Trophoblast cell (in vitro differentiated cells and primary cell): ENCODE data around the gene TNFRSF14.

Source experiments
- DNase-seq, 2 donors: peaks; one replicate each; pipeline ENCODE4 v3.0.0-alpha.2; 2016
- H2AFZ ChIP-seq: 2 replicates; pipeline ENCODE4 v1.6.1; 2013; ENCODE audit warnings: low read length, moderate library complexity, mild to moderate bottlenecking; ENCODE audit not compliant: insufficient read depth, poor library complexity
- H2AK5ac ChIP-seq: 2 replicates; pipeline ENCODE4 v1.6.1; 2013; ENCODE audit warnings: mild to moderate bottlenecking, low read length
- H2BK120ac ChIP-seq: 2 replicates; pipeline ENCODE4 v1.6.1; 2013; ENCODE audit warnings: low read length, mild to moderate bottlenecking, moderate library complexity; ENCODE audit not compliant: insufficient read depth, poor library complexity
- H2BK12ac ChIP-seq: 2 replicates; pipeline ENCODE4 v1.6.1; 2013; ENCODE audit warnings: mild to moderate bottlenecking, low read length, moderate library complexity
- H2BK5ac ChIP-seq: 2 replicates; pipeline ENCODE4 v1.6.1; 2013; ENCODE audit warnings: low read length, low read depth, moderate library complexity, mild to moderate bottlenecking; ENCODE audit not compliant: poor library complexity
- H3K14ac ChIP-seq: 2 replicates; pipeline ENCODE4 v1.6.1; 2013; ENCODE audit warnings: mild to moderate bottlenecking, low read length
- H3K18ac ChIP-seq: 2 replicates; pipeline ENCODE4 v1.6.1; 2013; ENCODE audit warnings: mild to moderate bottlenecking, low read length
- H3K23ac ChIP-seq: 2 replicates; pipeline ENCODE4 v1.6.1; 2013; ENCODE audit warnings: low read length
- H3K27ac ChIP-seq: 2 replicates; pipeline ENCODE4 v1.5.1; 2013; ENCODE audit warnings: low read depth, mild to moderate bottlenecking, inconsistent platforms, low read length, moderate library complexity
- H3K27me3 ChIP-seq: 2 replicates; pipeline ENCODE4 v1.6.1; 2013; ENCODE audit warnings: inconsistent platforms, mild to moderate bottlenecking, low read length, moderate library complexity; ENCODE audit not compliant: insufficient read depth
- H3K36me3 ChIP-seq, 2 experiments: 1 replicate in 1 of 2; 2 replicates in 1 of 2; pipeline ENCODE4 v1.6.1; 2013; ENCODE audit warnings: low read length in 2 of 2, mild to moderate bottlenecking in 2 of 2, moderate library complexity in 1 of 2; ENCODE audit not compliant: insufficient read depth in 2 of 2, control insufficient read depth in 1 of 2
- H3K4ac ChIP-seq: 2 replicates; pipeline ENCODE4 v1.6.1; 2013; ENCODE audit warnings: low read depth, mild to moderate bottlenecking, low read length, moderate library complexity
- H3K4me1 ChIP-seq, 2 experiments: 1 replicate in 1 of 2; 2 replicates in 1 of 2; pipeline ENCODE4 v1.6.1; 2013; ENCODE audit warnings: low read length in 2 of 2, mild to moderate bottlenecking in 2 of 2, moderate library complexity in 1 of 2; ENCODE audit not compliant: insufficient read depth in 2 of 2, control insufficient read depth in 1 of 2
- H3K4me2 ChIP-seq: 2 replicates; pipeline ENCODE4 v1.6.1; 2013; ENCODE audit warnings: inconsistent platforms, mild to moderate bottlenecking, low read length, moderate library complexity
- H3K4me3 ChIP-seq: 2 replicates; pipeline ENCODE4 v1.5.1; 2013; ENCODE audit warnings: mild to moderate bottlenecking, low read depth, low read length, inconsistent platforms
- H3K79me1 ChIP-seq: one replicate; pipeline ENCODE4 v1.6.1; 2013; ENCODE audit warnings: low read length
- H3K79me2 ChIP-seq: 2 replicates; pipeline ENCODE4 v1.6.1; 2013; ENCODE audit warnings: low read length, mild to moderate bottlenecking; ENCODE audit not compliant: control insufficient read depth, insufficient read depth, poor library complexity
- H3K9ac ChIP-seq: 2 replicates; pipeline ENCODE4 v1.6.1; 2013; ENCODE audit warnings: mild to moderate bottlenecking, low read length
- H3K9me3 ChIP-seq: 2 replicates; pipeline ENCODE4 v1.6.1; 2013; ENCODE audit warnings: low read depth, mild to moderate bottlenecking, control low read depth, inconsistent platforms, low read length; ENCODE audit not compliant: insufficient read depth
- H4K12ac ChIP-seq: 2 replicates; pipeline ENCODE4 v1.6.1; 2013; ENCODE audit warnings: low read depth, mild to moderate bottlenecking, low read length, moderate library complexity
- H4K8ac ChIP-seq: 2 replicates; pipeline ENCODE4 v1.6.1; 2013; ENCODE audit warnings: low read depth, mild to moderate bottlenecking, low read length, moderate library complexity
- H4K91ac ChIP-seq: one replicate; pipeline ENCODE4 v1.6.1; 2013; ENCODE audit warnings: low read depth, mild to moderate bottlenecking, low read length, moderate library complexity
- WGBS: extraction: QIAGEN DNeasy Blood & Tissue Kit; methylation state at CpG from one replicate; pipeline ENCODE4 v1.1.7; 2013; ENCODE audit warnings: missing lambda C conversion rate; ENCODE audit not compliant: insufficient read length, insufficient coverage; ENCODE audit errors: extremely low coverage; 5-methylcytosine and 5-hydroxymethylcytosine counted together

Gene TNFRSF14

GRCh38 chr1:2560299-2561073 is 4.3 kb downstream of the TNFRSF14 start:
- Histone ChIP-seq H2BK120ac (no peak overlapping the region), H3K9ac (no peak overlapping the region), H3K4me3 (no peak overlapping the region), H3K4me2 (no peak overlapping the region), H3K79me2 (no peaks in the 10 kb centered on the region), H3K14ac (no peak overlapping the region), H4K12ac (no peak overlapping the region), H3K79me1 (no peaks in the 10 kb centered on the region), H2BK5ac (no peak overlapping the region), H2BK12ac (no peak overlapping the region), H3K4me1 (no peaks in the 10 kb centered on the region), H4K8ac (no peak overlapping the region), H2AK5ac (no peak overlapping the region), H3K27ac (no peak overlapping the region), H3K9me3 (no peaks in the 10 kb centered on the region), H2AFZ (no peak overlapping the region), H4K91ac (no peak overlapping the region), H3K4ac (no peak overlapping the region), H3K27me3 (no peaks in the 10 kb centered on the region), H3K18ac (no peak overlapping the region), H3K36me3 (no peaks in the 10 kb centered on the region), H3K23ac (no peak overlapping the region)
- no peak for DNase-seq
- WGBS = no CpG with 5 or more reads among the region's 15 CpGs

DNA sequence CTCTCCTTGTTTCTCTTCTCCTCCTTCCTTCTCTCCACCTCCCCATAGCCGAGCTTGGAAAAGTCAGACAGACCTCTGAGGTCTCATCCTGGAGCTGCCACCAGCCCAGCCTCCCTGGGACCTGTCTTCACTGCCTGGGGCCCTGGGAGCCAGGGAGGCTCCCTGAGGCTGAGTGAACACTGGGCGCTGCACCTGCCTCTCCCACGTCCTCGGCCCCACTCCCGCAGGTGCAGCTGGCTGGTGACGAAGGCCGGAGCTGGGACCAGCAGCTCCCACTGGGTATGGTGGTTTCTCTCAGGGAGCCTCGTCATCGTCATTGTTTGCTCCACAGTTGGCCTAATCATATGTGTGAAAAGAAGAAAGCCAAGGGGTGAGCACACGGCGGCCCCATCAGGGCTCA is 5.3 kb downstream of the TNFRSF14 start:
- Histone ChIP-seq H3K4me1 (no peaks in the 10 kb centered on the region), H3K27ac (no peak overlapping the region), H4K12ac (no peak overlapping the region), H3K9ac (no peak overlapping the region), H3K79me2 (no peaks in the 10 kb centered on the region), H2BK5ac (no peak overlapping the region), H2BK120ac (no peak overlapping the region), H4K91ac (no peak overlapping the region), H3K79me1 (no peaks in the 10 kb centered on the region), H2AK5ac (no peak overlapping the region), H4K8ac (no peak overlapping the region), H2BK12ac (no peak overlapping the region), H3K4ac (no peak overlapping the region), H3K14ac (no peak overlapping the region), H3K4me3 (no peak overlapping the region), H2AFZ (no peak overlapping the region), H3K27me3 (no peaks in the 10 kb centered on the region), H3K4me2 (no peak overlapping the region), H3K18ac (no peak overlapping the region), H3K36me3 (no peaks in the 10 kb centered on the region), H3K9me3 (no peaks in the 10 kb centered on the region), H3K23ac (no peak overlapping the region)
- no peak for DNase-seq
- WGBS = no CpG with 5 or more reads among the region's 11 CpGs

GRCh38 chr1:2561898-2562895 is 6.0 kb downstream of the TNFRSF14 start:
- Histone ChIP-seq H3K9me3 (no peaks in the 10 kb centered on the region), H3K14ac (no peak overlapping the region), H3K79me2 (no peaks in the 10 kb centered on the region), H3K18ac (no peak overlapping the region), H3K4ac (no peak overlapping the region), H4K8ac (no peak overlapping the region), H2AFZ (no peak overlapping the region), H2BK120ac (no peak overlapping the region), H3K79me1 (no peaks in the 10 kb centered on the region), H2BK5ac (no peak overlapping the region), H3K9ac (no peak overlapping the region), H3K23ac (no peak overlapping the region), H3K27ac (no peak overlapping the region), H3K4me3 (no peak overlapping the region), H2AK5ac (no peak overlapping the region), H2BK12ac (no peak overlapping the region), H3K4me2 (no peak overlapping the region), H4K91ac (no peak overlapping the region), H3K4me1 (no peaks in the 10 kb centered on the region), H4K12ac (no peak overlapping the region), H3K36me3 (no peaks in the 10 kb centered on the region), H3K27me3 (no peaks in the 10 kb centered on the region)
- DNase-seq = no peak
- WGBS = no CpG with 5 or more reads among the region's 24 CpGs

DNA sequence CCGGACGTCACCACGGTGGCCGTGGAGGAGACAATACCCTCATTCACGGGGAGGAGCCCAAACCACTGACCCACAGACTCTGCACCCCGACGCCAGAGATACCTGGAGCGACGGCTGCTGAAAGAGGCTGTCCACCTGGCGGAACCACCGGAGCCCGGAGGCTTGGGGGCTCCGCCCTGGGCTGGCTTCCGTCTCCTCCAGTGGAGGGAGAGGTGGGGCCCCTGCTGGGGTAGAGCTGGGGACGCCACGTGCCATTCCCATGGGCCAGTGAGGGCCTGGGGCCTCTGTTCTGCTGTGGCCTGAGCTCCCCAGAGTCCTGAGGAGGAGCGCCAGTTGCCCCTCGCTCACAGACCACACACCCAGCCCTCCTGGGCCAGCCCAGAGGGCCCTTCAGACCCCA is 7.0 kb downstream of the TNFRSF14 start:
- no peak overlapping the region for H3K27ac ChIP-seq
- H3K18ac ChIP-seq = no peak overlapping the region
- H3K36me3 ChIP-seq = no peaks in the 10 kb centered on the region
- H3K4ac ChIP-seq = no peak overlapping the region
- H3K4me1 ChIP-seq = no peaks in the 10 kb centered on the region
- H4K91ac ChIP-seq = no peak overlapping the region
- H2BK120ac ChIP-seq = no peak overlapping the region
- no peak overlapping the region for H3K23ac ChIP-seq
- no peak overlapping the region for H2AFZ ChIP-seq
- no peak overlapping the region for H3K4me2 ChIP-seq
- H3K79me1 ChIP-seq = no peaks in the 10 kb centered on the region
- H3K4me3 ChIP-seq = no peak overlapping the region
- H3K14ac ChIP-seq = no peak overlapping the region
- H2BK5ac ChIP-seq = no peak overlapping the region
- no peak overlapping the region for H2BK12ac ChIP-seq
- H3K9ac ChIP-seq = no peak overlapping the region
- no peaks in the 10 kb centered on the region for H3K27me3 ChIP-seq
- WGBS = no CpG with 5 or more reads among the region's 18 CpGs
- H4K12ac ChIP-seq = no peak overlapping the region
- DNase-seq = no peak
- H3K9me3 ChIP-seq = no peaks in the 10 kb centered on the region
- H3K79me2 ChIP-seq = no peaks in the 10 kb centered on the region
- no peak overlapping the region for H2AK5ac ChIP-seq
- no peak overlapping the region for H4K8ac ChIP-seq
